ENCODE results near the gene TBC1D2B. TPM values are rescaled to one million over a fixed set of nuclear protein-coding genes. Genes with fewer than 3 reads are reported as not detected.
A peak's percentile ranks its signal among the peaks of the same experiment; 100 is the strongest.

TBC1D2B gene
- total and polyA plus RNA-seq, 2 of the 4 experiments (the other 2 are of a cell fraction) = 17.7 to 28.3 TPM

DNA sequence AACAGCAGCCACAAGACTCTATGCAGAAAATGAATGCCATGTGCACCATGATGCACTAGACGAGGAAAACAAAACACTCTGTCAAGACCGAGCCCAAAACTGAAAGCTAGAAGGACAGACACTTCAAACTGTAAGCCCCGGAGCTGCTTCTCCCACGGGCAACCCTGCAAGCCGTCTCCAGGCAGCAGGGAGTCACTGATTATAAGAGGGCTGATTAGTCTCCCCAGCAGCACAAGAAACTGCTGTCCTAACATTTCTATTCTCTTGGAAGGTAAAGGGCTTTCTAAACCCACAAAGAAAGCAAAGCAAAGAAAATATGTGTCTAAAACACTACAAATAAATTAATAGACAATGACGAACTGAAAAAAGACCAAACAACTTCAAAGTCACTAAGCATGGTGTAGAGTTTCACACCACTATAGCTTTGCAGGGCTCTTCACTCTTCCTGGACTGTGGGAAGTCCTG, 15.5 kb downstream of the TBC1D2B start:
- peak overlapping the region; percentile 12; the same call in 1 of the 2 replicates for H3K18ac ChIP-seq (ENCODE audit: low read depth, low read length)
- no peaks in the 10 kb centered on the region for H3K9me3 ChIP-seq (ENCODE audit: control insufficient read depth, insufficient read depth, low read length)
- 0 out of 2 replicates have a peak, but pooled peaks cover 2% of the 10 kb centered on the region for H3K36me3 ChIP-seq (ENCODE audit: control insufficient read depth, insufficient read depth, low read length)
- peak overlapping the region; percentile 50; the same call in 1 of the 2 replicates for H3K9ac ChIP-seq (ENCODE audit: low read depth, low read length)
- 20% methylated on average over 1 of the region's 6 CpGs; no CpG with 5 or more reads in 1 of the 2 experiments for WGBS, 2 experiments (ENCODE audit: extremely low coverage in 2 of 2, insufficient read length in 1 of 2)
- H3K27me3 ChIP-seq (ENCODE audit: control insufficient read depth, insufficient read depth, low read length) = no peaks in the 10 kb centered on the region
- BruUV-seq (replicated peaks) = no TSS peak
- no peak overlapping the region for H2AK9ac ChIP-seq (replicated peaks; ENCODE audit: low read depth, low read length, poor library complexity)
- peak overlapping the region; percentile 32 for H3K14ac ChIP-seq (replicated peaks; ENCODE audit: low read depth, low read length)
- peak overlapping the region; percentile 80 for H3K4me2 ChIP-seq (ENCODE audit: low read depth, low read length)
- peak overlapping the region; percentile 17; the same call in 1 of the 2 replicates for H3K27ac ChIP-seq (ENCODE audit: insufficient read depth, low read length)
- H4K20me1 ChIP-seq (ENCODE audit: insufficient read depth, low read length) = peaks cover 59% of the 10 kb centered on the region
- no peak overlapping the region for H3K56ac ChIP-seq (ENCODE audit: extremely low read depth, insufficient read depth, low read length)
- H3K4me1 ChIP-seq (ENCODE audit: control insufficient read depth, insufficient read depth, low read length) = peaks cover 39% of the 10 kb centered on the region
- ChIA-PET CTCF (interaction anchor here (0.6 to 1.2 kb wide), 2 partner anchors 12 to 52 kb away, joined by 3 read pairs; no protein-coding TSS in a partner anchor), POLR2A (ENCODE audit: unreplicated experiment) (no interaction called here)
- in situ Hi-C loops (cut with MboI; ENCODE audit: low sequenced_read_pairs) = no loop called here
- dilution Hi-C loops (cut with HindIII; ENCODE audit: low sequenced_read_pairs, unreplicated experiment) = no loop called here
- H2BK120ac ChIP-seq (ENCODE audit: low read depth, low read length) = 0 out of 2 replicates have a peak overlapping the region, but pooled peaks have one; percentile 10
- H2BK5ac ChIP-seq (ENCODE audit: low read depth, low read length, poor library complexity, severe bottlenecking) = peak overlapping the region; percentile 7
- peak; percentile 53 for DNase-seq
- no peak overlapping the region; the same call in 1 of the 2 replicates for H3K4ac ChIP-seq (ENCODE audit: low read depth, low read length)
- H3K9me1 ChIP-seq (ENCODE audit: insufficient read depth, low read length) = peaks cover 45% of the 10 kb centered on the region
- peak overlapping the region; percentile 3; the same call in 1 of the 2 replicates for H4K5ac ChIP-seq (ENCODE audit: low read depth, low read length)
- TF ChIP-seq MAFK (IDR thresholded peaks at IDR 0.05; ENCODE audit: low read depth, low read length) (no peak), MXI1 (IDR thresholded peaks at IDR 0.05; ENCODE audit: borderline replicate concordance, low read depth, low read length) (no peak; the same call in 1 of the 2 replicates), RFX5 (IDR thresholded peaks at IDR 0.05; ENCODE audit: low read depth, low read length) (no peak), CEBPB (IDR thresholded peaks at IDR 0.05; ENCODE audit: low read depth, low read length) (no peak), NFE2L2 (IDR thresholded peaks at IDR 0.05; ENCODE audit: low read depth, low read length) (no peak)
- TF ChIP-seq, protein P1, sequence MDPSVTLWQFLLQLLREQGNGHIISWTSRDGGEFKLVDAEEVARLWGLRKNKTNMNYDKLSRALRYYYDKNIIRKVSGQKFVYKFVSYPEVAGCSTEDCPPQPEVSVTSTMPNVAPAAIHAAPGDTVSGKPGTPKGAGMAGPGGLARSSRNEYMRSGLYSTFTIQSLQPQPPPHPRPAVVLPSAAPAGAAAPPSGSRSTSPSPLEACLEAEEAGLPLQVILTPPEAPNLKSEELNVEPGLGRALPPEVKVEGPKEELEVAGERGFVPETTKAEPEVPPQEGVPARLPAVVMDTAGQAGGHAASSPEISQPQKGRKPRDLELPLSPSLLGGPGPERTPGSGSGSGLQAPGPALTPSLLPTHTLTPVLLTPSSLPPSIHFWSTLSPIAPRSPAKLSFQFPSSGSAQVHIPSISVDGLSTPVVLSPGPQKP (IDR thresholded peaks at IDR 0.05; ENCODE audit: borderline replicate concordance, low read depth, low read length) = no peak
- TF ChIP-seq, protein P2, sequence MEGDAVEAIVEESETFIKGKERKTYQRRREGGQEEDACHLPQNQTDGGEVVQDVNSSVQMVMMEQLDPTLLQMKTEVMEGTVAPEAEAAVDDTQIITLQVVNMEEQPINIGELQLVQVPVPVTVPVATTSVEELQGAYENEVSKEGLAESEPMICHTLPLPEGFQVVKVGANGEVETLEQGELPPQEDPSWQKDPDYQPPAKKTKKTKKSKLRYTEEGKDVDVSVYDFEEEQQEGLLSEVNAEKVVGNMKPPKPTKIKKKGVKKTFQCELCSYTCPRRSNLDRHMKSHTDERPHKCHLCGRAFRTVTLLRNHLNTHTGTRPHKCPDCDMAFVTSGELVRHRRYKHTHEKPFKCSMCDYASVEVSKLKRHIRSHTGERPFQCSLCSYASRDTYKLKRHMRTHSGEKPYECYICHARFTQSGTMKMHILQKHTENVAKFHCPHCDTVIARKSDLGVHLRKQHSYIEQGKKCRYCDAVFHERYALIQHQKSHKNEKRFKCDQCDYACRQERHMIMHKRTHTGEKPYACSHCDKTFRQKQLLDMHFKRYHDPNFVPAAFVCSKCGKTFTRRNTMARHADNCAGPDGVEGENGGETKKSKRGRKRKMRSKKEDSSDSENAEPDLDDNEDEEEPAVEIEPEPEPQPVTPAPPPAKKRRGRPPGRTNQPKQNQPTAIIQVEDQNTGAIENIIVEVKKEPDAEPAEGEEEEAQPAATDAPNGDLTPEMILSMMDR (conservative IDR thresholded peaks at IDR 0.05; ENCODE audit: low read depth, low read length) = no peak
- peak overlapping the region; percentile 19; the same call in 1 of the 2 replicates for H3K4me3 ChIP-seq (ENCODE audit: insufficient read depth, low read depth, low read length)
- H4K8ac ChIP-seq (ENCODE audit: low read depth in 2 of 2, low read length in 2 of 2) = no peak overlapping the region
- 0 out of 3 replicates have a peak overlapping the region, but pooled peaks have one; percentile 8 for H2BK15ac ChIP-seq (ENCODE audit: low read depth, low read length)
- peak; percentile 6; the same call in 1 of the 2 replicates for ATAC-seq (ENCODE audit: low read depth)
- no peak overlapping the region for H4K91ac ChIP-seq (ENCODE audit: insufficient read depth, low read depth, low read length)
- no peak overlapping the region for H2AK5ac ChIP-seq (ENCODE audit: low read depth, low read length)
- no peak overlapping the region for H2BK20ac ChIP-seq (ENCODE audit: low read depth, low read length)
- intact Hi-C loops (cut with micrococcal nuclease) = loop anchor here (2.0 kb wide), 1 partner anchor 39 kb away; no protein-coding TSS in a partner anchor
- H3K79me1 ChIP-seq (ENCODE audit: low read depth in 1 of 2, low read length in 2 of 2) = peaks cover 25 to 79% of the 10 kb centered on the region in 2 experiments
- H2AFZ ChIP-seq (replicated peaks; ENCODE audit: low read length, poor library complexity) = no peak overlapping the region
- peak overlapping the region; percentile 55 for H3K23ac ChIP-seq (ENCODE audit: low read depth, low read length)

Data from IMR-90 (cell line).